T-helper 1 cell treated with Interleukin-12 subunit alpha and Interleukin-12 subunit beta and Interleukin-4 antibody, amounts not matched to agents 30 μg/mL and 1 μg/mL, for 36 hours (primary cell): ENCODE data around the gene PITPNC1.
"Not testable (repeated sequence)": the region's sequence is repeated elsewhere in the genome, so short reads cannot be mapped to it uniquely, and the experiment has no call there.

Experiments used
- H3K27ac Mint-ChIP-seq: one replicate; pipeline ENCODE4 v1.8.0; 2021; ENCODE audit warnings: mild to moderate bottlenecking, mixed read lengths
- H3K27me3 Mint-ChIP-seq: one replicate; pipeline ENCODE4 v1.8.0; 2021; ENCODE audit warnings: low read depth, mixed read lengths
- H3K36me3 Mint-ChIP-seq: one replicate; pipeline ENCODE4 v1.8.0; 2021; ENCODE audit warnings: low read depth, mixed read lengths
- H3K4me1 Mint-ChIP-seq: one replicate; pipeline ENCODE4 v1.8.0; 2021; ENCODE audit warnings: low read depth, mixed read lengths
- H3K4me3 Mint-ChIP-seq: one replicate; pipeline ENCODE4 v1.8.0; 2021; ENCODE audit warnings: mild to moderate bottlenecking, moderate library complexity, mixed read lengths
- H3K9me3 Mint-ChIP-seq: one replicate; pipeline ENCODE4 v1.8.0; 2021; ENCODE audit warnings: mixed read lengths

PITPNC1 gene

DNA sequence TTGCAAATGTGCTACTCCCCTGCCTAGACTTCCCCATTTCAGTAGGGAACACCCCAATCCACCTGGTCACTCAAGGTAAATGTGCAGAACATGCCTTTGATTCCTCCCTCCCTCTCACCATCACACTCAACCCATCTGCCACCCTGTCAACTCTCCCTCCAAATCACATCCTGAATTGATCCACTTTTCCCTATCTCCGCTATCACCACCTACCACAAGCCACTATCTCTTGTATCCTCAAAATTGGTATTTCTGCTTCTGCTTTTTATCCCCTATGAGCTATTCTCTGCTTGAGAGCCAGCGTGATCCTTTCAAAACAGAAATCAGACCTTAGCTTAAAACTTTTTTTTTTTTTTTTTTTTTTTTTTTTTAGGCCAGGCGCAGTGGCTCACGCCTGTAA, 335.3 kb downstream of the PITPNC1 start:
- no peak overlapping the region for H3K4me3 Mint-ChIP-seq
- no peak overlapping the region for H3K27ac Mint-ChIP-seq
- H3K9me3 Mint-ChIP-seq: no peaks in the 10 kb centered on the region
- peaks cover 8% of the 10 kb centered on the region for H3K4me1 Mint-ChIP-seq
- no peaks in the 10 kb centered on the region for H3K36me3 Mint-ChIP-seq
- no peaks in the 10 kb centered on the region for H3K27me3 Mint-ChIP-seq

DNA sequence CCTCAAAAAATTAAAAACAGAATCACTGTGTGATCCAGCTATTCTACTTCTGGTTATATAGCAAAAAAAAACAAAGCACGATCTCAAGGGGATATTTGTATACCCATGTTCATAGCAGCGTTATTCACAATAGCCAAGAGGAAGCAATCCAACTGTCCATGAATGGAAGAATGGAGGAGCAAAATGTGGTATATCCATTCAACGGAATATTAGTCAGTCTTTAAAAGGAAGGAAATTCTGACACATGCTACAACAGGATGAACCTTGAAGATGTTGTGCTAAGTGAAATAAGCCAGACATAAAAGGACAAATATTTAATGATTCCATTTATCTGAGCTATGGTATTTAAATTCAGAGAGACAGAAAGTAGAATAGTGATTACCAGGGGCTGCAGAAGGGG, 336.1 kb downstream of the PITPNC1 start:
- Mint-ChIP-seq H3K9me3 (no peaks in the 10 kb centered on the region), H3K4me1 (peaks cover 8% of the 10 kb centered on the region), H3K4me3 (no peak overlapping the region), H3K27ac (no peak overlapping the region), H3K36me3 (no peaks in the 10 kb centered on the region), H3K27me3 (no peaks in the 10 kb centered on the region)

DNA sequence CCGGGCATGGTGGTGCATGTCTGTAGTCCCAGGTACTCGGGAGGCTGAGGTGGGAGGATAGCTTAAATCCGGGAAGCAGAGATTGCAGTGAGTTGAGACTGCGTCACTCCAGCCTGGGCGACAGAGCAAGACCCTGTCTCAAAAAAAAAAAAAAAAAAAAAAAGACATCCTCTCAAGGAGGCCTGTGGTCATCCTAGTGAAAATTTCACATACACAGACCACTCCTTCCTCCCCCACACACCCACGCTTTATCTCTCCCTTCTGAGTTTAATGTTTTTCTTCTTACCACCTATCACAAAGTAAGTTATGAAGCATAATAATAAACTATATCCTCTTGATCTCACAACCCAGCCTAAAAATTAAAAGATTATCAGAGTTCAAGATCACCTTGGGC, 339.3 kb downstream of the PITPNC1 start:
- H3K4me1 Mint-ChIP-seq: peaks cover 10% of the 10 kb centered on the region

DNA sequence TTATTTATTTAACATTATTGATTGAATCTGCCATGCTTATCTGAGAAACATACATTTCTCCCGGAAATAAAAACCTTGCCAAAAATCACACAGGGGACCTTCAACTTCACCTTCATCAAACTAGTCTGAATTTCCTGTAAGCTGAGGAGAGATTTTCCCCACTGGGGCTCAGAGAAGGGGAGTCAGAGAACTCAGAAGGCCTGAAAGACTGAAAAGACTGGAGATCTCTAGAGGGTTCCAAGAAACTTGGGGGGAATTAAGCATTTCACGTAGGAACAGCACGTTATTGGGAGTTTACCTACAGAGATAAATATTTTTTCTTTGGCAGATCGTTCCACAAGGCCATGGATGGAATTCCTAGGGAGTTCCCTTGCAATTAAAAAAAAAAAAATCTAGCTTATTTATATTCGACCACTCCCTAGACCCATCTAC, 340.1 kb downstream of the PITPNC1 start:
- Mint-ChIP-seq H3K36me3 (peaks cover 10% of the 10 kb centered on the region), H3K4me1 (peaks cover 12% of the 10 kb centered on the region), H3K27me3 (no peaks in the 10 kb centered on the region), H3K9me3 (no peaks in the 10 kb centered on the region), H3K4me3 (peak overlapping the region; percentile 94), H3K27ac (peak overlapping the region; percentile 95)

More for the DNA sequence above, 339.3 kb downstream of the PITPNC1 start:
- Mint-ChIP-seq H3K9me3 (no peaks in the 10 kb centered on the region), H3K27ac (no peak overlapping the region), H3K4me3 (no peak overlapping the region), H3K36me3 (peaks cover 2% of the 10 kb centered on the region), H3K27me3 (no peaks in the 10 kb centered on the region)

DNA sequence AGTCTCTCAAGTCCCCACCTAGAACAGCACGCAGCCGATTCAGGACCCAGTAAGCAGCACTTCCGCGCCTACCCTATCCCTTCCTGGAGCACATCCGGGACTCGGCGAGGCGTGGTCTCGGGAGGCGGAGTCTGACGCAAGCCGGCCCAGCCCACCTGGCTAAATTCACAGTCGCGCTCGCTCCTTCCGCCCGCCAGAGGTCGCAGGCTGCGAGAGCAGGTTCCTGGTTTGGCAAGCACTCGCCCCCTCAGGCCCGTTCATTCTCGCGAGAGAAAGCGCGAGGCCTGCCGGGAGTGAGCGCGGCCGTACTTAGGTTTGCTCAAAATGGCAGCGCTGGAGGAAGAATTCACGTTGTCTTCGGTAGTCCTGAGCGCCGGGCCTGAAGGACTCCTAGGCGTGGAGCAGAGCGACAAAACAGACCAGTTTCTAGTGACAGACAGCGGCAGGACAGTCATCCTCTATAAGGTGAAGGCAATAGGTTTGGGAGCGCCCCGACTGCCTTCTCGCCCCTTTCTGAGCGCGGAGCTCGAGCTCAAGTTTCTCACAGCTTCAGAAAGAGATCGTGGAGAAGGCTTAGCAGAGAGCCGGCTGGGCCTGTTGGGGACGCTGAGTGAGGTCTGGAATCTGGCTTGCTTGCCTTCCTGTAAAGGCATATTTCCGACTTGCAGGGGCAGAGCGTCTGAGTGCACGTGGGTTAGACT, 340.7 kb downstream of the PITPNC1 start, which contains the start of gene NOL11:
TSS of gene NOL11 (plus strand) at position 313 of the 701 bp plus-strand sequence. CDS start at position 325, 12 bp downstream.
- Mint-ChIP-seq H3K27ac (peak within 1 kb of the TSS; percentile 95), H3K27me3 (no peaks in the 10 kb centered on the region), H3K9me3 (no peaks in the 10 kb centered on the region), H3K36me3 (peaks cover 13% of the 10 kb centered on the region), H3K4me3 (peak within 1 kb of the TSS; percentile 94), H3K4me1 (peaks cover 12% of the 10 kb centered on the region)

DNA sequence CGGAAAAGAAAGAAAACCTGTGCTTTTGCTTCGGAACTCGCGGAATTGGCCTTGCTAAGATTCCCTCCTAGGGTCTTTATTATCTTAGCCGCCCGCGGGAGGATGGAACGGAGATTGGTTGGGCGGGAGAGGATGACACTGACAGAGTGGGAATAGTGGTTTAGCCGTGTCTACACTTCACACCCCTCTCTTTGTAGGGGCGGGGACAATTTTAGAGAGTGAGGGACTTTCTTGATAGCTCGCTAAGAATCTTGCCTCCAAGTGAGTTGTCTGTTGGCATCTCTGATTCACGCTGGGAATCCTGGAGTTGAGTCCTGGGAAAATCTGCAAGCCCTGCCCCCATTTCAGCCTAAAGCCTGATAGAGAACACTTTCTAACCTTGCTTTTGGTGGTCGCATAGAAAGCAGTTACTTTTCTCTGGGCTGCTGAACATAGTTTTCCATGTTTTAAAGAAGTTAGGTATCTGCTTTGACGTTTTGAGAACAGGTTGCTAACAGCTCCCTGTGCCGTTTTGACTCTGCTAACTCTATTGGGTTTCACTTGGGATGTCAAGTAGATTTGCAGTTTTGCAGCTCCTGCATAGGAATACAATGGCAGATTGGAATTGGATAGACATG, 341.4 kb downstream of the PITPNC1 start:
- no peaks in the 10 kb centered on the region for H3K27me3 Mint-ChIP-seq
- H3K9me3 Mint-ChIP-seq: no peaks in the 10 kb centered on the region
- H3K27ac Mint-ChIP-seq: peak overlapping the region; percentile 95
- H3K4me1 Mint-ChIP-seq: peaks cover 12% of the 10 kb centered on the region
- H3K36me3 Mint-ChIP-seq: peaks cover 13% of the 10 kb centered on the region
- H3K4me3 Mint-ChIP-seq: peak overlapping the region; percentile 94

DNA sequence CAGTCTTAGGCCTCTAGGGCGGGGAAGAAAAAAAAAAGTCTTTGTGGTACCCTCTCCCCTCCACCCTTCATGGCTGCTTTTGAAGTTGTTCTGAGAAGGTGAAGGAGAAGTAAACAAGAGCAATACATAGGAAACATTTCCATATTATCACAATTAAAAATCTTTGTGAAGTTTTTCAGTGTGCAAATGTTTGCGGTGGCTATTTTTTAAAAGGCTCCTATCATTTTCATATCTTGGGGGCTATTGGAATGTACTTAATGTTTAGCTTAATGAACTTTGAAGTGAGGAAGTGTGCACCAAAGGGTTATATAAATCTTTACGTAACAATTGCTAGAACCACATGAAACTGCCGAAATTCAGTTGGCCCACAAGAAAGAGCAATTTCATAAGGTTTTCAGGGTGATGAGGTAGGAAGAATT, 348.3 kb downstream of the PITPNC1 start:
- H3K9me3 Mint-ChIP-seq: no peaks in the 10 kb centered on the region
- peaks cover 53% of the 10 kb centered on the region for H3K36me3 Mint-ChIP-seq
- peaks cover 9% of the 10 kb centered on the region for H3K4me1 Mint-ChIP-seq
- peak overlapping the region; percentile 25 for H3K4me3 Mint-ChIP-seq
- peak overlapping the region; percentile 73 for H3K27ac Mint-ChIP-seq
- H3K27me3 Mint-ChIP-seq: no peaks in the 10 kb centered on the region

DNA sequence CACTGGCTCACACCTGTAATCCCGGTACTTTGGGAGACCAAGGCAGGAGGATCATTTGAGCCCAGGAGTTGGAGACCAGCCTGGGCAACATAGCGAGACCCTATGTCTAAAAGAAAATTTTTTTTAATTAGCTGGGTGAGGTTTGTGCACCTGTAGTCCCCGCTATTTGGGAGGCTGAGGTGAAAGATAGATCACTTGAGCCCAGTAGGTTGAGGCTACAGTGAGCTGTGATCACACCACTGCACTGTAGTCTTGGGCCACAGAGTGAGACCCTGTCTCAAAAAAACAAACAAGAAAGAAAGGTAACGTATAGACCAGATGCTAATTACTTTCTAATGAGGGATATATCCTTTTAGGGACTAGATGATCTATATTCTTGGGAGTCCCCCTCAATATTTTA, 348.7 kb downstream of the PITPNC1 start:
- Mint-ChIP-seq H3K9me3 (no peaks in the 10 kb centered on the region), H3K4me3 (no peak overlapping the region), H3K36me3 (peaks cover 55% of the 10 kb centered on the region), H3K27ac (peak overlapping the region; percentile 73), H3K4me1 (peaks cover 9% of the 10 kb centered on the region), H3K27me3 (no peaks in the 10 kb centered on the region)

DNA sequence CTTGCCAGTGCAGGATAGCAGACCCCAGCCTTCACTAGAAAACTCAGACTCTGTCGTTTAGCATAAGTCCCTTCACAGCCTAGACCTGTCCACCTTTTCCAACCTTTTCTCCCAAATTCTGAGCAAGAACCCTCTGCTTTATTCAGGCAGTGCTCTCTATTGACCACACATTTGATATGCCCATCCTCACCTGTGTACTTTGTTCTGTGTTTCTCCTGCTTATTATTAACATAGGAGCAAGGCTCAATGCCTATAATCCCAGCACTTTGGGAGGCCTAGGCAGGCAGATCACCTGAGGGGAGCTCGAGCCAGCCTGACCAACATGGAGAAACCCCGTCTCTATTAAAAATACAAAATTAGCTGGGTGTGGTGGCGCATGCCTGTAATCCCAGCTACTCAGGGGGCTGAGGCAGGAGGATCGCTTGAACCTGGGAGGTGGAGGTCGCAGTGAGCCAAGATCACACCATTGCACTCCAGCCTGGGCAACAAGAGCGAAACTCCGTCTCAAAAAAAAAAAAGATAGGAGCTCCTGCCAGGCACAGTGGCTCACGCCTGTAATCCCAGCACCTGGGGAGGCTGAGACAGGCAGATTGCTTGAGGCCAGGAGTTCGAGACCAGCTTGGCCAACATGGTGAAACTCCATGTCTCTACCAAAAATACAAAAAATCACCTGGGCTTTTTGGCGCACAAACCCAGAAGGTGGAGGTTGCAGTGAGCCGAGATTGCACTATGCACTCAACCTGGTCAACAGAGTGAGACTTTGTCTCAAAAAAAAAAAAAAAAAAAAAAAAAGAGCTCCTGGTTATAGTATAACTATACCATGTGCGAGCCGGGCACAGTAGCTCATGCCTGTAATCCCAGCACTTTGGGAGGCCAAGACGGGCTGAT, 350.3 kb downstream of the PITPNC1 start:
- not testable (repeated sequence) for H3K9me3 Mint-ChIP-seq, H3K27me3 Mint-ChIP-seq, H3K4me3 Mint-ChIP-seq, H3K27ac Mint-ChIP-seq
- Mint-ChIP-seq H3K4me1 (peaks cover 12% of the 10 kb centered on the region), H3K36me3 (peaks cover 54% of the 10 kb centered on the region)

DNA sequence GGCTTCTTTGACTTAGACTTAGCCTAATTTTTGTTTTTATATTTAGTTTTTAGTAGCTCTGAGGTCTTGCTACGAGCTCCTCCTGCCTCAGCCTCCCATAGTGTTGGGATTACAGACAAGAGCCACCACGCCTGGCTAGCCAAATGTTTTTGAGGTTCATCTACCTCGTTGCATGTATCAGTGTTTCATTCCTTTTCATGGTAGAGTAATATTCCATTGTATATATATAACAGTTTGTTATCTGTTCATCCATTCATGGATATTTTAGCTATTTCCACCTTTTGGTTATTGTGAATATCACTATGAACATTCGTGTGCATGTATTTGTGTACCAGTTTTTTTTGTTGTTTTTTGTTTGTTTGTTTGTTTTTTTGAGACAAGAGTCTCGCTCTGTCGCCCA, 352.8 kb downstream of the PITPNC1 start:
- no peaks in the 10 kb centered on the region for H3K27me3 Mint-ChIP-seq
- peaks cover 55% of the 10 kb centered on the region for H3K36me3 Mint-ChIP-seq
- H3K4me1 Mint-ChIP-seq: peaks cover 16% of the 10 kb centered on the region
- H3K9me3 Mint-ChIP-seq: peaks cover 5% of the 10 kb centered on the region
- no peak overlapping the region for H3K27ac Mint-ChIP-seq
- H3K4me3 Mint-ChIP-seq: no peak overlapping the region

DNA sequence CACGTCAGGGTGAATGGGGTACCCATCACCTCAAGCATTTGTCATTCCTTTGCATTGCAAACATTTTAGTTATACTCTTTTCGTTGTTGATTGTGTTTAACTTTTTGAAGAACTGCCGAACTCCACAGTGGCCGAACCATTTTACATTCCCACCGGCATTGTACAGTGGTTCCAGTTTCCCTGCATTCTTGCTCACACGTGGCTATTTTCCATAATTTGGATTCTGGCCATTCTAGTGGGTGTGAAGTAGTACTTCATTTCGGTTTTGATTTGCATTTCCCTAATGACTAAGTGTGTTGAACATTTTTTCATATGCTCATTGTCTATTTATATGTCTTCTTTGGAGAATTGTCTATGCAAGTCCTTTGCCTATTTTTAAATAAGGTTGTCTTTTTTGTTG, 353.6 kb downstream of the PITPNC1 start:
- Mint-ChIP-seq H3K36me3 (peaks cover 49% of the 10 kb centered on the region), H3K27me3 (no peaks in the 10 kb centered on the region), H3K4me1 (peaks cover 13% of the 10 kb centered on the region), H3K9me3 (peaks cover 5% of the 10 kb centered on the region), H3K4me3 (no peak overlapping the region), H3K27ac (no peak overlapping the region)

DNA sequence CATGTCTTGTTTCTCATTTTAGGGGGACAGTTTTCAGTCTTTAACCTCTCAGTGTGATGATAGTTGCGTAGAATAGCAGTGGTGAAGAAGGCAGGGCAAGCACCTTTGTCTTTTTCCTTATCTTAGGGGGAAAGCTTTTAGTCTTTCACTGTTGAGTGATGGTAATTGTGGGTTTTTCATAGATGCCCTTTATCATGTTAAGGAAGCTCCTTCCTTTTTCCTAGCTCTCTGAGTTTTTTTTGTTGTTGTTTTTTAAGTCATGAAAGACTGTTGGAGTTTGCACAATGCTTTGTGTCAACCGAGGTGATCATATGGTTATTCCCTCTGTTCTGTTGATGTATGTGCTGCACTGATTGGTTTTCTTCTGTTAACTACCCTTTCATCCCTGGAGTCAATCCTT, 356.4 kb downstream of the PITPNC1 start:
- peaks cover 5% of the 10 kb centered on the region for H3K9me3 Mint-ChIP-seq
- H3K36me3 Mint-ChIP-seq: peaks cover 57% of the 10 kb centered on the region
- H3K27ac Mint-ChIP-seq: no peak overlapping the region
- peaks cover 12% of the 10 kb centered on the region for H3K4me1 Mint-ChIP-seq
- H3K4me3 Mint-ChIP-seq: no peak overlapping the region
- H3K27me3 Mint-ChIP-seq: no peaks in the 10 kb centered on the region

DNA sequence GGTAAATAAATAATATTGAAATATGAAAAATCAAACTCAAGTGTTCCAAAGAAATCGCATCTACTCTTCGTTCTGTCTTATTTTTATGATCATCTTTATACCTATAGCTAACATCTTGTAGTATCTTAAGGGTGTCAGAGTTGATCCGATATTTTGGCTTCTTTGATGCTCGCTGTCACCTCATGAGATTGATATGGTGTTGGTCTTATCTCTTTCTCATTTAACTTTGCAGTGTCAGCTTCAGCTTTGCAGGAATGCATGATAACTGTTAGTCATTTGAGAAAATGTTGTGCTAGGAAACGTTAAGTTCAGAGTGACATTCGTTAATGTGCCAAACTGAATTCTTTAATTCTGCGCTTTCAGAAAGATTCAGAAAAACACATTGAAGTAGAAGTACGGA, 360.1 kb downstream of the PITPNC1 start:
- peaks cover 5% of the 10 kb centered on the region for H3K4me1 Mint-ChIP-seq
- H3K36me3 Mint-ChIP-seq: peaks cover 38% of the 10 kb centered on the region
- no peaks in the 10 kb centered on the region for H3K9me3 Mint-ChIP-seq
- H3K27ac Mint-ChIP-seq: no peak overlapping the region
- no peak overlapping the region for H3K4me3 Mint-ChIP-seq
- H3K27me3 Mint-ChIP-seq: no peaks in the 10 kb centered on the region

DNA sequence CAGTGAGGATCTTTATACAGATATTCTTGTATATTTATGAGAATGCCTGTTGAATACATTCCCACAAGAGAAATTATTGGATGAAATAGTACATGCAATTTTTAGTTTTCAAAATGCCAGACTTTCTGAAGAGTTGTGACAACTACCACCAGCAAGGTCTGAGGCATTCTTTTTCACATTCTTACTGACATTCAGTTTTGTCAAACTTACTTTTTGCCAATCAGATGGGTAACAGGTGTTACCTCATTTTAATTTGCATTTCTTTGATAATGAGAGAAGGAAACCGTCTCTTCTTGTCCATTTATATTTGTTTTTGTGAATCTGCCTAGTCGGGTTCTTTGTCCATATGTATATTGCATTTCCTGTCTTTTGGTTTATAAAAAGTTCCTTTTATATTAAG, 364.9 kb downstream of the PITPNC1 start:
- H3K4me3 Mint-ChIP-seq: no peak overlapping the region
- no peaks in the 10 kb centered on the region for H3K9me3 Mint-ChIP-seq
- no peak overlapping the region for H3K27ac Mint-ChIP-seq

More for the DNA sequence above, 364.9 kb downstream of the PITPNC1 start:
- Mint-ChIP-seq H3K4me1 (no peaks in the 10 kb centered on the region), H3K27me3 (no peaks in the 10 kb centered on the region), H3K36me3 (peaks cover 26% of the 10 kb centered on the region)
